Stimulated activated CD4-positive, alpha-beta T cell treated with anti-CD3 and anti-CD28 coated beads, Interleukin-12 subunit alpha, Interleukin-12 subunit beta, amount 100 ng/mL, for 48 hours (primary cell): Measurements from ENCODE around the gene CEP72.

ENCODE experiments used
- DNase-seq, 3 donors: peaks; one replicate each; pipeline ENCODE4 v3.0.0-alpha.2; 2020; ENCODE audit warnings: low read depth in 2 of 3, low spot score in 1 of 3

Gene CEP72

GRCh38 chr5:654071-654778, 42.1 kb downstream of the CEP72 start:
- DNase-seq: no peak

GRCh38 chr5:655406-655805, 43.3 kb downstream of the CEP72 start:
- DNase-seq: no peak

GRCh38 chr5:657570-657969, 45.4 kb downstream of the CEP72 start:
- no peak for DNase-seq

GRCh38 chr5:658103-658502, 46.0 kb downstream of the CEP72 start:
- DNase-seq: no peak

- no peak for DNase-seq
Measured at GRCh38 chr5:659496-660263, 47.5 kb downstream of the CEP72 start.

GRCh38 chr5:660491-661030, 48.4 kb downstream of the CEP72 start:
- no peak for DNase-seq

- no peak for DNase-seq
Measured at GRCh38 chr5:661891-662750, 50.0 kb downstream of the CEP72 start.

GRCh38 chr5:662751-663435, 50.8 kb downstream of the CEP72 start:
- DNase-seq: no peak

GRCh38 chr5:663436-664342, 51.5 kb downstream of the CEP72 start:
- DNase-seq: no peak

- DNase-seq: no peak
Measured at GRCh38 chr5:664343-664993, 52.3 kb downstream of the CEP72 start.

- no peak for DNase-seq
Measured at GRCh38 chr5:664994-665360, 52.8 kb downstream of the CEP72 start.

GRCh38 chr5:665541-665955, 53.4 kb downstream of the CEP72 start:
- no peak for DNase-seq

GRCh38 chr5:665956-666711, 54.0 kb downstream of the CEP72 start:
- DNase-seq: no peak

GRCh38 chr5:666816-667498, 54.8 kb downstream of the CEP72 start:
- no peak for DNase-seq

- no peak for DNase-seq
Measured at GRCh38 chr5:668283-668995, 56.3 kb downstream of the CEP72 start.

GRCh38 chr5:669111-669841, 57.1 kb downstream of the CEP72 start:
- DNase-seq: peak in 1 of 3 donors; percentile 38
